Stimulated activated naive CD8-positive, alpha-beta T cell treated with anti-CD3 and anti-CD28 coated beads, Interleukin-15, Interleukin-2, amounts not matched to agents 100 ng/mL and 50 ng/mL, for 24 hours (primary cell): ENCODE measurements around the gene SYNE4.

Experiments used
- H3K27ac Mint-ChIP-seq: one replicate; pipeline ENCODE4 v1.8.0; 2021; ENCODE audit warnings: mild to moderate bottlenecking, mixed read lengths
- H3K27me3 Mint-ChIP-seq: one replicate; pipeline ENCODE4 v1.8.0; 2021; ENCODE audit warnings: mixed read lengths
- H3K36me3 Mint-ChIP-seq: one replicate; pipeline ENCODE4 v1.8.0; 2021; ENCODE audit warnings: low read depth, mixed read lengths
- H3K4me1 Mint-ChIP-seq: one replicate; pipeline ENCODE4 v1.8.0; 2021; ENCODE audit warnings: low read depth, mixed read lengths
- H3K4me3 Mint-ChIP-seq: one replicate; pipeline ENCODE4 v1.8.0; 2021; ENCODE audit warnings: mild to moderate bottlenecking, mixed read lengths
- H3K9me3 Mint-ChIP-seq: one replicate; pipeline ENCODE4 v1.8.0; 2021; ENCODE audit warnings: mixed read lengths

The SYNE4 gene

GRCh38 chr19:36031308-36031707, 22.7 kb upstream of the SYNE4 start:
- Mint-ChIP-seq H3K9me3 (no peaks in the 10 kb centered on the region), H3K27ac (no peak overlapping the region), H3K4me1 (peaks cover 15% of the 10 kb centered on the region), H3K36me3 (peaks cover 22% of the 10 kb centered on the region), H3K4me3 (no peak overlapping the region), H3K27me3 (no peaks in the 10 kb centered on the region)

- no peak overlapping the region for H3K27ac Mint-ChIP-seq
- no peaks in the 10 kb centered on the region for H3K27me3 Mint-ChIP-seq
- H3K4me3 Mint-ChIP-seq = no peak overlapping the region
These were observed 21.9 kb upstream of the SYNE4 start for GRCh38 chr19:36030264-36031148.

GRCh38 chr19:36028313-36029041, 19.9 kb upstream of the SYNE4 start:
- H3K27ac Mint-ChIP-seq = no peak overlapping the region
- peaks cover 5% of the 10 kb centered on the region for H3K4me1 Mint-ChIP-seq
- H3K9me3 Mint-ChIP-seq = no peaks in the 10 kb centered on the region

More at GRCh38 chr19:36030264-36031148, 21.9 kb upstream of the SYNE4 start:
- peaks cover 26% of the 10 kb centered on the region for H3K36me3 Mint-ChIP-seq
- peaks cover 11% of the 10 kb centered on the region for H3K4me1 Mint-ChIP-seq
- H3K9me3 Mint-ChIP-seq = no peaks in the 10 kb centered on the region

GRCh38 chr19:36027696-36028095, 19.1 kb upstream of the SYNE4 start:
- Mint-ChIP-seq H3K4me3 (no peak overlapping the region), H3K36me3 (peaks cover 25% of the 10 kb centered on the region), H3K27ac (no peak overlapping the region), H3K27me3 (no peaks in the 10 kb centered on the region), H3K9me3 (no peaks in the 10 kb centered on the region), H3K4me1 (peaks cover under 1% of the 10 kb centered on the region)

More at GRCh38 chr19:36028313-36029041, 19.9 kb upstream of the SYNE4 start:
- Mint-ChIP-seq H3K4me3 (no peak overlapping the region), H3K27me3 (no peaks in the 10 kb centered on the region), H3K36me3 (peaks cover 20% of the 10 kb centered on the region)

GRCh38 chr19:36026091-36026876, 17.7 kb upstream of the SYNE4 start:
- H3K4me3 Mint-ChIP-seq = no peak overlapping the region

GRCh38 chr19:36025541-36025940, 16.9 kb upstream of the SYNE4 start:
- peaks cover 27% of the 10 kb centered on the region for H3K36me3 Mint-ChIP-seq
- no peaks in the 10 kb centered on the region for H3K9me3 Mint-ChIP-seq
- H3K27me3 Mint-ChIP-seq = no peaks in the 10 kb centered on the region
- no peak overlapping the region for H3K4me3 Mint-ChIP-seq
- no peak overlapping the region for H3K27ac Mint-ChIP-seq
- H3K4me1 Mint-ChIP-seq = no peaks in the 10 kb centered on the region

More at GRCh38 chr19:36026091-36026876, 17.7 kb upstream of the SYNE4 start:
- H3K4me1 Mint-ChIP-seq = no peaks in the 10 kb centered on the region
- no peaks in the 10 kb centered on the region for H3K9me3 Mint-ChIP-seq
- H3K36me3 Mint-ChIP-seq = peaks cover 24% of the 10 kb centered on the region
- H3K27me3 Mint-ChIP-seq = no peaks in the 10 kb centered on the region
- H3K27ac Mint-ChIP-seq = no peak overlapping the region

- no peak overlapping the region for H3K4me3 Mint-ChIP-seq
- H3K4me1 Mint-ChIP-seq = no peaks in the 10 kb centered on the region
- peaks cover 25% of the 10 kb centered on the region for H3K36me3 Mint-ChIP-seq
- H3K27ac Mint-ChIP-seq = no peak overlapping the region
- H3K9me3 Mint-ChIP-seq = no peaks in the 10 kb centered on the region
- H3K27me3 Mint-ChIP-seq = no peaks in the 10 kb centered on the region
These were observed 14.8 kb upstream of the SYNE4 start for GRCh38 chr19:36023432-36023831.

- Mint-ChIP-seq H3K27me3 (no peaks in the 10 kb centered on the region), H3K4me1 (peaks cover 17% of the 10 kb centered on the region), H3K4me3 (no peak overlapping the region), H3K27ac (no peak overlapping the region), H3K36me3 (peaks cover 20% of the 10 kb centered on the region), H3K9me3 (no peaks in the 10 kb centered on the region)
These were observed 10.6 kb upstream of the SYNE4 start for GRCh38 chr19:36019061-36019670.

GRCh38 chr19:36014012-36014924, 5.7 kb upstream of the SYNE4 start, which contains the start of gene ALKBH6:
Gene ALKBH6, minus strand, starts transcription at chr19:36014213. Its CDS starts 816 bp downstream, at chr19:36013397.
- H3K27me3 Mint-ChIP-seq = no peaks in the 10 kb centered on the region
- peaks cover 38% of the 10 kb centered on the region for H3K4me1 Mint-ChIP-seq
- peak within 1 kb of the TSS; percentile 92 for H3K4me3 Mint-ChIP-seq
- no peaks in the 10 kb centered on the region for H3K36me3 Mint-ChIP-seq
- no peaks in the 10 kb centered on the region for H3K9me3 Mint-ChIP-seq
- H3K27ac Mint-ChIP-seq = peak within 1 kb of the TSS; percentile 94

GRCh38 chr19:36013280-36014011, 4.8 kb upstream of the SYNE4 start:
- Mint-ChIP-seq H3K9me3 (no peaks in the 10 kb centered on the region), H3K4me1 (peaks cover 42% of the 10 kb centered on the region), H3K36me3 (no peaks in the 10 kb centered on the region), H3K27me3 (no peaks in the 10 kb centered on the region), H3K27ac (peak overlapping the region; percentile 94), H3K4me3 (peak overlapping the region; percentile 92)

GRCh38 chr19:36010402-36010801, 1.8 kb upstream of the SYNE4 start:
- H3K4me3 Mint-ChIP-seq = no peak overlapping the region
- no peaks in the 10 kb centered on the region for H3K27me3 Mint-ChIP-seq
- H3K36me3 Mint-ChIP-seq = no peaks in the 10 kb centered on the region
- peaks cover 38% of the 10 kb centered on the region for H3K4me1 Mint-ChIP-seq
- no peak overlapping the region for H3K27ac Mint-ChIP-seq
- no peaks in the 10 kb centered on the region for H3K9me3 Mint-ChIP-seq

- Mint-ChIP-seq H3K27ac (no peak overlapping the region), H3K4me3 (peak overlapping the region; percentile 4), H3K36me3 (no peaks in the 10 kb centered on the region), H3K4me1 (peaks cover 32% of the 10 kb centered on the region), H3K9me3 (no peaks in the 10 kb centered on the region), H3K27me3 (no peaks in the 10 kb centered on the region)
These were observed 1.2 kb upstream of the SYNE4 start for GRCh38 chr19:36009633-36010379.
